ENCODE measurements around the gene CDK9.

The CDK9 gene

DNA sequence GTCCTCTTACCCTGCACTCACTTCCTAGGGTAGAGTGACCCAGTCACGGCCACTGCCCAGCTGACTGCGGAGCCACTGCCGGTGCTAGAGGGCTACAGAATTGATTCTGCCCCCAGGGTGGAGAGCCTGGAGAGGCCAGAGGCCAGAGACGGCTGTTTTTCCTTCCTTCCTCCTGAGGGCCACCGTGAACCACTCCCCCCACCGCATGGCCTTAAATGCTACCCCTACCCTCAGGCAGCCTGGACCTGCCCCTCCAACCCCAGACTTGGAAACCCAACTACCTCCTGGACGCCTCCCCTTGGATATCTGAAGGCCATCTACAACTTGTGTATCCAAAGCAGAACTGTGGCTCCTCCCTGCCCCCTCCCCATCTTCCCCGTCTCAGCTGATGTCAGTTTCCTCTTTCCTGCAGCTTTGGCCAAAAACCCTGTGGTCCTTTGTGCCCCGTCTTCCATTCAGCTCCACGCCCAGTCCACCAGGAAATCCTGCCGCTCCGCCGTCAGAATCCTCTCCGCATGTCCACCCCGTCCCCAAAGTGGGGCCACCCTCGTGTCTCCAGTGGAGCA is 23.6 kb upstream of the CDK9 start:
- no peak for DNase-seq

DNA sequence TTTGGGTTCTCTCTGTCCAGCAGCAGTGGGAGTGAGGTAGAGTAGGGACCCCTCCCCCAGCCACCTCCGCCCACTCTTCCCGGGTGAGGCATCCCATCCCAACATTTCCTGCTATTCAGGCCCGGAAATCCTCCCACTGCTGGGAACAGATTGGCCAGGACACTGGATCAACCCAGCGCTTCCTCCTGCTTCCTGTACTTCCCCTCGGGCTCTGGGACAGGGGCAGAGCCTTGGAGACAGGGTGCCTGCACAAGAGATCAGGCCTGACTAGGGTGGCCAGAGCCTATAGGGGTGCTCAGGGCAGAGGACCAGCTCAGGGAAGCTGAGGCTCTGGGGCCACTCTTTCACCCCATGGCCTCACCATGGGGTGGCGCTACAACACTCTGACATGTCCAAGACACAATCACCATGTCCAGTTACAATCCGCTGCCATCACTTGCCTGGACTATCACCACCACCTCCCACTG is 21.9 kb upstream of the CDK9 start:
- no peak for DNase-seq

DNA sequence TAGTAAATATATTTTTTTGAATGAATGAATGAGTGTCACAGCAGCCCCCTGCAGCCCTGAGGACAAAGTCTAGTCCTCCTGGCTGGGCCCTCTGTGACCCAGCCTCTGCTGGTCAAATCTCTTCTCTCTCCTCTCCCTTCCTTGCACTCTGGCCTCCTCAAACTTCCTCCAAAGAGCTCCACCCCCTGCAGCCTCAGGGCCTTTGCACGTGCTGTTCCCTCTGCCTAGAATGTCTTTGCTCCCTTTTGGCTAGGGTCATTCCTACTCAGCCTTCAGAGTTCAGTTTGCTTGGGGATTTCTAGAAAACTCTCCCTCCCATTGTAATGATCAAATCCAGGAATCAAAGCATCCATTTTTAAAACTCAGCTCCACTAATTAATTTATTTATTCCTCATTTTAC is 20.4 kb upstream of the CDK9 start:
- DNase-seq: no peak

DNA sequence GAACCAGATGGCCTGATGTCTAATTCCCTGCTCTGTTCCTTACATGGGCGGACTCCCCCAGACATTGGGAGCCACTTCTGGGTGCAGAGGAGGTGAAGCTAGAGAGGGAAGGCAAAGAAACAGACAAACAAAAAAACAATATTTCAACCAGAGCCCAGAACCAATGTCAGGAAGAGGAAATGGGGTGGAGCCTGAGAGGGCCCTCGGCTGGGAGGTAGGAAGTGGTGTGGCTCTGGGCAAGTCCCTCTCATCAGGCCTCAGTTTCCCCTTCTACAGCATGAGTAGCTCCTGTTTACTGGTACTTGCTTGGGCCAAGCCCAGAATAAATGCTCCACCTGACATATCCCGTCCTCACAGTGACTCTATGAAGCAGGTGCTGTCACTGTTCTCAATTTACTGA is 18.4 kb upstream of the CDK9 start:
- no peak for DNase-seq

DNA sequence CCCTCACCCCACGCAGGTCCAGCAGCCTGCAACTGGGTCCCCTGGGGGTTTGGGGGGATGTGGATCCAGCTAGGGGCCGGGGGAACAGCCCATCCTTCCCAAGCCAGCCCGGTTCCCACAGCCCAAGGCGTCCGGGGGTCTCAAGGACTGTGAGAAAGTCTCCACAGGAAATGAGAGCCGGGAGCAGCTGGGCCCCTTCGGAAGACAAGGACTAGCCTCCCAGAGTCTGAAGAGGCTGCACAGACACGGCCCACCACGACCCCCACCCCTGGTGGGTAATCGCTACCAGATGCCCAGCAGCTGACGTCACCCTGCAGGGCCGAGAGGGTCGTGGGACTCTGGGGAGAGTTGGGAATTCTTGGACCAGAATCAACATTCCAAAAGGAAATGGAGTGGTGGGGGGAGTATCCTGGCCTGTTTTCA is 17.9 kb upstream of the CDK9 start:
- DNase-seq: no peak

DNA sequence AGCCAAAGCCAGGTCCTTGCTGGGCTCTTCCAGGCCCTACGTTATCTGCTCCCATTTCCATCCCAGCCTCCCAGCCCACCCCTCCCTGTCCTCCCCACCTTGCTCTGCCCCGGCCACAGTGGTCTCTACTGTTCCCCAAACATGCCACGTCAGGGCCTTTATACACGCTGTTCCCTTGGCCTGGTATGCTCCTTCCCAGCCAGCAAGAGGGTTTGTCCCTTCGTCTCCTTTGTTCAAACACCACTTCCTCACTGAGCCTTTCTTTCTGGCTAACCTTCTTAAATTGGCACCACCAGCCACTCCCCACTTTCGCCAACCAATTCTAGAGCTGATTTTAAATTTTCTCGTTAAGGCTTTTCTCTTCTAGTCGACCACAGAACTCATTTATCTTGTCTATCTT is 17.1 kb upstream of the CDK9 start:
- no peak for DNase-seq

DNA sequence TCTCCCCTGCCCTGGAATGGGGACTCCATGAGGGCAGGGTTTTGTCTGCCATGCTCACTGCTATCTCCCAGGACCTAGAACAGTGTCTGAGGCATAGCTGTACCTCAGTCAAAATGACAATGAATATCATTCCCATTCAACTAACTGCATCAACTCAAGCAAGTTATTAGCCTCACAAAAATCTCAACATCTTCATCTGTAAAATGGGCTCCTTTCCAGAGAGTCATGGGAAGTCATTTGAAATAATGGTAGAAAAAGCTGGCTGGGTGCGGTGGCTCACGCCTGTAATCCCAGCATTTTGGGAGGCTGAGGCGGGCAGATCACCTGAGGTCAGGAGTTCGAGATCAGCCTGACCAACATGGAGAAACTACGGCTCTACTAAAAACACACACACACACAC is 16.7 kb upstream of the CDK9 start:
- no peak for DNase-seq

DNA sequence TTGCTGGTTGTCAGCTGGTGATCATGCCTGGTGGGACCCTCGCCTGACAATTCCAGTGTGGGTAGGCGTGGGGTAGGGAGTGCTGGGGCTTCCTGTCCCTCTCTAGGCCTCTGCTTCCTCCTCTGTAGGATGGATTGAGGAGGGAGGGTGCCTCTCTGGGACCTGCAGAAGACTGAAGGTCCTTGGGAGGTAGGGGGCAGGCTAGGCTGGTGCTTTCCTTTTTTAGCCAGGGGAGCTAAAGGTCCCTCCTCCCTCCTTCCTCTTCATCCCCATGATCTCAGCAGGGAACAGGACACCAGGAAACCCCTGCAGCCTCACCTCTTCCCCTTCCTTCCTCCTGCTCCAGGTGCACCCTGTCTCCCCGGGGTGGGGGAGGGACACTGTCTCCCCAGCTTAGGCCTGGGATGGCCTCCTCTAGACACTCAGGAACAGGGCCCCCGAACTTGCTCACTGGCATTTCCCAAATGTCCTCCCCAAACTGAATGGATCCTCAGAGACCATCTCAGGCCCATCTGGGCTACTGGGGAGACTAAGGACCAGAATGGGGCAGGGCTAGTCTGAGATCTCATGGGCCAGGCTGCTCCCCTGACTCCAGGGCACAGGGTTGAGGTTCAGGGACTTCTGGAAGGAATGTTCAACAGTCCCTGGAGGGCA is 15.8 kb upstream of the CDK9 start:
- DNase-seq: no peak

DNA sequence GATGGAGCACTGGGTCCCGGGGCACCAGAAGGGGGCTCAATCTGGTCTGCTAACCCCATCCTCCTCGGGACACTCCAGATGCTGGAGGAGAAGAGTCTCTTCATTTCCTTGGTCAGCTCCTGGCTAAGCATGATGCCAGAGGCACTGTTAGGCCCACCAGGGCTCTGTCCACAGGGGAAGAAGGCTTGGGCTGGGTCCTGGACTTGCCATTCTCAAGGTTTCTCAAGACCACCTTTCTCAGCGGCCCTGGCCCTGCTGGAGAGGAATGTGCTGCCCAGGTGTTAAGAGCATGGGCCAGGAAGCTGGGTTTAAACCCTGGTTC is 15.3 kb upstream of the CDK9 start:
- no peak for DNase-seq

DNA sequence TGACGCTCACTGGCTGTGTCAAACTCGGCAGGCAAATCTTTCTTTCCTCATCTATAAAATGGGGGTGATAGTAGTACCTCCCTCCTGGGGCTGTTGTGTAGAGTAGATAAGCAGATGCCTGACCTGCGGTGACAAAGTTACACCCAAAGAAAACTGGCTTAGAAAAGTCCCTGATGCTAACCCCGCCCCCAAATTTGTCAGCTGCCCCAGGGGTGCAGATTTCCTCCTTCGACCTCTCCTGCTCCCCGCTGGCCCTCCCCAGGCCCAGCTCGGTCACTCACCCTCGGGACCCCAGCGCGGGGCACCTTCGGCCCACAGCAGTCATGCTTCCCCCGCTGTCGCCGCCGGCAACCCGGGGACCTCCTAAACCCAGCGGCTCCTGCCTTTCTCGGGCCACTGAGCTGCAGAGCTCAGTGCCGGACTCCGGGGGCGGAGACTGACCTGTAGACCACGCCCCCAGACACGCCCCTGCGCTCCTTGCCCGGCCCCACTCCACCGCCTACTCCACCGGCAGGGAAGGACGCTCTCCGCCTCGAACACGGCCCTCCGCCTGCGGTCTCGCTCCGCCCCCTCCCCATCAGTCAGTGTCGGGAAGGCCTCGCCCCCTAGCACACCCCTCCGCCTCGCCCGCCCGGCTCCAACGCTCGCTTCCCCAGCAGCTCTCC is 14.8 kb upstream of the CDK9 start:
- peak; percentile 90 to 93 (median 92) for DNase-seq

DNA sequence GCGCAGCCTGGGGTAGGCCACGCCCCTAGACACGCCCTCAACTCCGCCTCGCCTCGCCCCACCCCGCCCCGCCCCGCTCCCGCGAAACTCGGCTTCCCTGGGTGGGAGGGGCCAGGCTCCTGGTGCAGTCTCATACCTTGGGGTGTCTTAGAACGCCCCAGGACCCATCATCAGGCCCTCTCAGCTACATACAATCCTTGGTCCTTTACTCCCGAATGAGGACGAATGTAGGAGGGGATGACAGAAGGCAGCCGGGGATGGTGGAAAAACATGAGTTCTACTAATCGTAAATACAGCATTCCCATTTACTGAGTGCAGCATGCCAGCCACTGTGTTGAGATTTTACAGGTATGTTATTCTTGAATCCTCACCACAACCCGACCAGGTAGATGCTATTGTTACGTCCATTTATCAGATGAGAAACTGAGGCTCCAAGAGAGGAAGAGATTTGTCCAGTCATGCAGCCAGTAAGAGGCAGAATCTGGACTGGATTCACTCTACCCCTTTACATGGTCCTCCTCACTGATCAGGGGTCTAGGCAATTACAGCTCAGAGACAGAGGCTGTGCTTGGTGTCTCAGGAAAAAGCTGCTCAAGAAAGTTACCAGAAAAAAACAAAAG is 14.2 kb upstream of the CDK9 start:
- no peak for DNase-seq

DNA sequence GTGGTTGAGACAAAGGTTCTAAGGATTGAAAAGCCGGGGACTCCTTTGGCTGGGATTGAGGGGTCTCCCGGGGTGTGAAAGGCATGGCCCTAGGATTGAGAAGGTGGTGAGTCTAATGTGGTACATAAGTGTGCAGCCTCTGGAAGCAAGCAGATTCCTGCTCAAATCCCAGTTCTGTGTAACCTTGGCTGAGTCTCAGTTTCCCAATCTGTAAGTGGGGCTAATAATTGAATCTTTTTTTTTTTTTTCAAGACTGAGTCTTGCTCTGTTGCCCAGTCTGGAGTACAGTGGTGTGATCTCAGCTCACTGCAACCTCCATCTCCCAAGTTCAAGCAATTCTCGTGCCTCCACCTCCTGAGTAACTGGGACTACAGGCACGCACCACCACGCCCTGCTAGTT is 13.2 kb upstream of the CDK9 start:
- no peak for DNase-seq

DNA sequence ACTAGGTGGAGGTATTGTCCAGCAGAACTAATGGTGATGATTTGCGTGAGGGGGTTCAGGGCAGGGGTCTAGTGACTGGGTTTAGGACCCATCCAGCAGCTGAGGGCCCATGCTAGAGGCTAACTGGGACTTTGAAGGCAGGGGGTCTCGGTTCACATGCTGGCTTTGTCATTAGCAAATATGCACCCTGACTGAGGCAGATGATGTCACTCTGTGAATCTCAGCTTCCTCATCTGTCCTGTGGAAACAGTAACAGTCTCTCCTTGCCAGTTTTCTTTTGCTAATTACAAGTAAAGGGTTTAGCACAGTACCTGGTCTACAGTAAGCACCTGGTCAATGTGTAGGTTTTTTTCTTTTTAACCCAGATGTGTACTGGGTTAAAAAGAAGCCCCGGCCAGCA is 12.6 kb upstream of the CDK9 start:
- DNase-seq: no peak

DNA sequence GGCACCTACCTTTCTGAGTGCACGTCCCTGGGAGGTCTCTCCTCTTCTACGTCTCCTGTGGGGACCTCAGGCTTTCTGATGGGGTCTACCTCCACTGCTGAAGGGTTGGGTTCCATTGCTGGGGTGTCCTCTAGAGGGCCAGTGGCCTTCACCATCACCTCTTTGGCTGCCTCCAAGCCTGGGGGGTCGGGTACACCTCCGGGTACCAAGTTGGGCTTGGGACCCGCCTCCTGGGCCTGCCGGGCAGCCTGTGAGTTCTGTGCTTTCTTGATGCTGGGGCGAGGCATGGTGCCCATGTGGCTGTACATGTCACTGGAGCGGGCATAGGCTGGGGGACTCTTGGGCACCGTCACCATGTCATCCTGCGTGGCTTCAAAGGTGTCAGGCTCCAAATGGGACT is 11.9 kb upstream of the CDK9 start:
- DNase-seq: no peak

DNA sequence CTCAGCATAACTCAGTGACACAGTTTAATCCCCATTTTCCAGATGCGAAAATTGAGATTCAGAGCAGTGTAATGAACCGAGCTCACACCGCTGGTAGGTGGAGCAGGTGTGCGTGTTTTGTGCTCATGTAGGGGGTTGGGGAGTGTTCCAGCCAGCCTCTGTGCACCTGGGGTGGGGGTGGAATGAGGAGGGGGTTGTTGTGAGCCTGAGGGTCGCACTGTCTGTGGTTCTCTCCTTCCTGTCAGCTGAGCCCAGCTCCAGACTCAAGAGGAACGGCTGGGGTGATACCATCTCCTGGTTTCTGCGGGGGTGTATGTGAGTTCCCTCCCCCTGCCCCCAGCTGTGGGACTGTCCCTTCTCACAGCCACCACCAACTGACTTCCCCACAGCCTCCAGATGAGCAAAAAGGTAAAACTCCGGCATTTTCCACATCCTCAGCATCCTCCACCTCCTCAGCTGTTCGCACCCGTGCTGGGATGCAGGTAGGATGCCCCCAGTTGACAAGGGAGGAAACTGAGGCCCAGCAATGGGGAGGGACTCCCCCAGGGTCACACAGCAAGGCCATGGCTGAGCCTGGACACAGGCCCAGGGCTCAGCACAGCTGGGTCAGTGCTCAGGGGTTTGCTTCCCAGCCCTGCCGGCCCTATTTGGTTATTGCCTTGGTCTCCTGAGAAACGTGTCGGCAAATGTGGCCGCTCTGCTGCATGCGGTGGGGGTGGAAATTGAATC is 9.5 kb upstream of the CDK9 start:
- peak; percentile 59 to 86 (median 73) for DNase-seq

DNA sequence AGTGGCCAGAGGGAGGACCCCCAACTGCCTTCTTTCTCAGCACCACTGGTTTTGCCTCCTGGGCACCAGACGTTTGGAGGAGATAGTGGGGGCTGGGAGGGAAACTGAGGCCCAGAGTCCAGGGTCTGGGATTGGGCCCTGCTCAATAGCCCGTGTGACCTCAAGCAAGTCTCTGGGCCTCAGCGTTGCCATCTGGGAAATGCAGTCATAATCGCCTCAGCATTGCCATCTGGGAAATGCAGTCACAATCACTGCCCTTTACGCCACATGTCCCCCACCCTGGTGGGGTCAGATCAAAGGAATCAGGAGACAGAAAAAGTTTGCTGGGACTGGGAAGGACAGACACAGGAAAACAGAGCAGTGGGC is 8.9 kb upstream of the CDK9 start:
- no peak for DNase-seq

DNA sequence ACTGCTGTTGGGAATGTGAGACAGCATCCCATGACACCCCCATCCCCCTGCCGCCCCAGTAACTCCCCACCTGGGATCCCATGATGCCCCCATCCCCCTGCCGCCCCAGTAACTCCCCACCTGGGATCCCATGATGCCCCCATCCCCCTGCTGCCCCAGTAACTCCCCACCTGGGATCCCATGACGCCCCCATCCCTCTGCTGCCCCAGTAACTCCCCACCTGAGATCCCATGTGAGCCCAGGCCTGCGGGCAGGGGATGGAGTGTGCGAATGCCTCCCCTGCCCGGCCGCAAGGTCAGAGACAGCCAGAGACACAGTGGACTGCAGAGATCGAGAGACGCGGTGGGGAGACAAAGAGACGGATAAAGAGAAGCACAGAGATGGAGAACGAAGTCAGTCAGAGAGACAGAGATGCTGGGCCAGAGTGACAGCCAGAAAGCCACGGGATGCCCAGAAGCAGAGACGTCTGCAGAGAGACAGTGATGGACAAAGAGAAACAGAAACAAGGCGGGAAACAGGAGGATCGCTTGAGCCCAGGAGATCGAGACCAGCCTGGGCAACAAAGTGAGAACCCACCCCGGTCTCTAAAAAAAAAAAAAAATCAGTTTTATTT is 8.4 kb upstream of the CDK9 start:
- DNase-seq: peak in 1 of 6 experiments; percentile 17

DNA sequence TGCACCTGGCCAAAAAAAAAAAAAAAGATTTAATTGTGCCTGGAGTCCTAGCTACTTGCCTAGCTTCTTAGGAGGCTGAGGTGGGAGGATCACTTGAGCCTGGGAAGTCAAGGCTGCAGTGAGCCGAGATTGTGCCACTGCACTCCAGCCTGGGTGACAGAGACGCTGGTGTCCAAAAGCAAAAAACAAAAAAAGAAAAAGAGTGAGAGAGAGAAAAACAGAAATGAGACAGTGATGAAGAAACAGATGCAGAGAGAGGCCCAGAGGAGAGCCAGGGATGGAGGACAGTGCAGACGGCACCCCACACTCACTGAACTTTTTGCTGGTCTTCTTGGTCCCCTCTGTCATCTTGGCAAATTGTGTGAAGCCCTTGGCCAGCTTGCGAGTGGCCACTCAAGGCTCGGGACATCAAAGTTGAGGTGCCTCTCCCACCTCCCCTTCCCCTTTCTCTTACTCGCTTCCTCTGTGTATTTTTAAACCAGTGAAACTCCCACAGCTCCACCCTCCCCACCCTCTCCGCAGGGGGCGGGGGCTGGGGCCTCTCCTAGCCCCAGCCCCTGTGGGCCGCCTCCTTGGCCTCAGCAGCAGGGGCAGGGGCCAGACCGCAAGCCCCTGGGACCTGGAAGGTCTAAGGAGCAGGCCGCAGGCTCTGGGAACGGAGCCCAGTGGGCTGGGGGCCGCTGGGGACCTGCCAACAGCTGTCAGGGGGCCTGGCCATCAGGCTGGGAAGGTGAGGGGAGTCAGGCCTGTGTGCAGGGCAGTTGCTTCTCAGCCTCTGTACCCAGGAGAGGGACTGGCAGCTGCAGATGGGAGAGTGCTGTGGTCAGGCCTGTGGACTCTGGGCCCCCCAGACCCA is 7.3 kb upstream of the CDK9 start, which contains the start of gene SH2D3C:
TSS of gene SH2D3C (minus strand) at position 387 of the 856 bp plus-strand sequence. CDS start at position 348, 39 bp downstream.
- DNase-seq: peak in 4 of 6 experiments; percentile 25 to 41 (median 39)

DNA sequence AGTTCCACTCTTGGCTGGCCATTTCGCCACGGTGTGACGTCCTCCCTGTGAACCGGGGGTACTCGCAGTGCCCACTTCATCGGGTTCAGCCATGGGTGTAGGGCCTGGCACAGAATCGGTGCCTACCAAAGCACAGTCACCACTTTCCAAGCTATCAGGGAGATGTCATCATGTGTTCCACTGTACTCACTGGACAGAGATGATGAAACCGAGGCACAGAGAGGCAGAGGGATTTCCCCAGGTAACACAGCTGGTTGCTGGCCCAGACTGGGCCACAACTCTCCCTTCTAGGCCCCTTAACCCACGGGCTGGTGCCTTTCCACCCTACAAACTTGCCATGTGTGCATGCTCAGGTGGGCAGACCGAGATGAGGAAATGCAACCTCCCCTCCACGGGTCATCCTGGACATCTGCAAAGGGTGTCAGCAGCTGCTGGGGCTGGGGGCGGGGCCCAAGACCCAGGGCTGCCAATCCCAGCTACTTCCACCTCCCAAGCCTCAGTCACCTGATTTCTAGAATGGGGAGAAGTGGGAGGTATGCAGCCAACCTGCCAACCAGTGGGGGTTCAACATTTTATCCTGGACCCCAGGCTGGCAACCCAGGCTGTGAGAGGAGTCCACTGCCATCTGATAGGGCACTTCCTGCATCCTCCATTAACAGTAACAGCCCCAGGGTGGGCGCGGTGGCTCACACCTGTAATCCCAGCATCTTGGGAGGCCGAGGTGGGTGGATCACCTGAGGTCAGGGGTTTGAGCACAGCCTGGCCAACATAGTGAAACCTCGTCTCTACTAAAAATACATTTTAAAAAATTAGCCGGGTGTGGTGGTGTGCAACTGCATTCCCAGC is 6.5 kb upstream of the CDK9 start:
- peak in 2 of 6 experiments; percentile 35 for DNase-seq

DNA sequence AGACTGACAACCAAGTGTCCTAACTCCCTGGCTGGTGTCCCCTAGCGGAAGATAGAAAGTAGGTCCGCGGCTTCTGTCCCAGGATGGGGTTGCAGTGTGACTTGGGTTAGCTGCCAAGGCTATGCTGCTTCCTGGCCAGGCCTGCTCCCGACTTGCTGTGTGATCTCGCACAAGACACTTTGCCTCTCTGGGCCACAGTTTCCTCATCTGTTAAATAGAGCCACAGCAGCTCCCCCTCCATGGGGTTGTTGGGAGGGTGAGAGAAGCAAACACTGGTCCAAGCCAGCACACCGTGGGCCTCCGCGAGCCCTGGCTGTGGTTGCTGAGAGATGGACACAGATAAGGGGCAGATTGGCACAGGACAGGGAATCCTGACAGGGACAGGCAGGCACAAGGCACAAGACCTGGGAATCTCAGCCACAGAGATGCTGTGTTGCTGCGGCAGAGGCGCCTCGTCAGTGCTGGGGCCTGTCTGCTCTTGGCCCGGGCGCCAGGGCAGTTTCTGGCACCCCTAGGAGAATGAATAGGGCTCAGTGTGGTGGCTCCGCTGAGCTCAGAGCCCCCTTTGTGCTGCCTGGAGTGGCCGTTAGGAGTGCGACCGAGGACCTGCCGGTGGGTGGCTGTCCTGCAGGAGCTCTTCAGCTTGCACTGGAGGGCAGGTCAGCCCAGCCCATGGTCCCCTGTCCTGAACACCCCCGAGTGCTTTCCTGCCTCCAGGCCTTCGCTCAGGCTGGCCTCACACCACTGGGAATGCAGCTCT is 5.5 kb upstream of the CDK9 start:
- DNase-seq: no peak
